ENCODE measurements around the gene PRAMEF14.
"Not testable (repeated sequence)": the region's sequence is repeated elsewhere in the genome, so short reads cannot be mapped to it uniquely, and the experiment has no call there.

The PRAMEF14 gene

DNA sequence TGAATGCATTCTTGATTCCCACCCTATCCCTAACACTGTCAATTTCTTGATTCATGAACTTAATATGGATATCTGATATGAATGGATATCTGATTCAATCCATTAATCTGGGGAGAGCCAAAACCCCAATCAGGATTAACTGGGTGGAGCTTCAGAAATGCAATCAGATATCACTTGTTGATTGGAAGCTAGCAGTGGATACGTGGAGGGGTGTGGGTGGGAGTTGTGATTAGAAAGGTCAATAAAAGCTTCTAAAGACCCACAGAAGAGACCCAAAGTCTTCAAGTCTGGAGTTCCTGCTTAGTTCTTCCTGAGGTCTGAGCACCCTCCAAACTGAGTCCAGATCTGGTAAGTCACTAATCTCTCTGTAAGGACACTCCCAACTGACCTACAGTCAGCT, 43.7 kb downstream of the PRAMEF14 start, which contains the start of gene PRAMEF33:
TSS of gene PRAMEF33 (plus strand) at position 301 of the 400 bp plus-strand sequence. CDS start 2,416 bp downstream, outside the sequence.
- H3K27ac ChIP-seq (ENCODE audit: low read depth, low read length); H3K9ac ChIP-seq (ENCODE audit: low read length); H3K4me2 ChIP-seq (ENCODE audit: low read depth, low read length, poor library complexity, severe bottlenecking); H3K9me2 ChIP-seq (replicated peaks; ENCODE audit: insufficient read depth, low read length); H3K4me3 ChIP-seq (ENCODE audit: insufficient read depth, low read length, poor library complexity, severe bottlenecking); H3K9me3 ChIP-seq (ENCODE audit: insufficient read depth, low read length); H4K20me1 ChIP-seq (ENCODE audit: low read depth, low read length); H3F3A ChIP-seq (ENCODE audit: insufficient read depth); H3K36me3 ChIP-seq (ENCODE audit: low read length); H3K79me2 ChIP-seq (ENCODE audit: insufficient read depth, low read length); H3K27me3 ChIP-seq (ENCODE audit: low read length); H2AFZ ChIP-seq (ENCODE audit: low read depth, low read length, severe bottlenecking): not testable (repeated sequence)

DNA sequence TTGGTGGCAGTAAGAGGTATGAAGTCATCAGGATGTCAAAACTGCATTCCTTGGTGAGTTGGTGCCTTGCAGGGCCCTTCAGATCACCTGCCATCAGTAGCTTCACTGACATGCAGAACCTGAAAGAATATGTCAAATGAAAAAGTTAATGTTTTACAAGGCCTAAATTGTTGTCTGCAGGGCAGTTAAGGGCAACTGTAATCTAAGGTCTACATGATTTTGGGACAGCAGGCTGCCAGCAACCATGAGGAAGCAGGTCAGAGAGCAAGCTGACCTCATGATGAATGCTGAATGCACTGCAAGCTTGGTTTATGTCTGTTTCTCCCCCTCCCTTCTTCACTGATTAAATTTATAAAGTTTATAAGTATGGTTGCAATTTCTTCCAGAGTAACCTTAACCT, 44.7 kb downstream of the PRAMEF14 start:
- H3K9me2 ChIP-seq (replicated peaks; ENCODE audit: insufficient read depth, low read length); H3K9ac ChIP-seq (ENCODE audit: low read length); H2AFZ ChIP-seq (ENCODE audit: low read depth, low read length, severe bottlenecking); H3K79me2 ChIP-seq (ENCODE audit: insufficient read depth, low read length); H3K9me3 ChIP-seq (ENCODE audit: insufficient read depth, low read length); H4K20me1 ChIP-seq (ENCODE audit: low read depth, low read length); H3K36me3 ChIP-seq (ENCODE audit: low read length); H3K27ac ChIP-seq (ENCODE audit: low read depth, low read length); H3K4me3 ChIP-seq (ENCODE audit: insufficient read depth, low read length, poor library complexity, severe bottlenecking); H3K4me2 ChIP-seq (ENCODE audit: low read depth, low read length, poor library complexity, severe bottlenecking); H3K27me3 ChIP-seq (ENCODE audit: low read length); H3F3A ChIP-seq (ENCODE audit: insufficient read depth): not testable (repeated sequence)

DNA sequence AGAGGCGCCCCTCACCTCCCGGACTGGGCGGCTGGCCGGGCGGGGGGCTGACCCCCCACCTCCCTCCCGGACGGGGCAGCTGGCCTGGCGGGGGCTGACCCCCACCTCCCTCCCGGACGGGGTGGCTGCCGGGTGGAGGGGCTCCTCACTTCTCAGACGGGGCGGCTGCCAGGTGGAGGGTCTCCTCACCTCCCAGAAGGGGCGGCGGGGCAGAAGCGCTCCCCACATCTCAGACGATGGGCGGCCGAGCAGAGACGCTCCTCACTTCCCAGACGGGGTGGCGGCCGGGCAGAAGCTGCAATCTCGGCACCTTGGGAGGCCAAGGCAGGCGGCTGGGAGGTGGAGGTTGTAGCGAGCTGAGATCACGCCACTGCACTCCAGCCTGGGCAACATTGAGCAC, 48.2 kb downstream of the PRAMEF14 start:
- H2AFZ ChIP-seq (ENCODE audit: low read depth, low read length, severe bottlenecking); H3K9me2 ChIP-seq (replicated peaks; ENCODE audit: insufficient read depth, low read length); H3K27ac ChIP-seq (ENCODE audit: low read depth, low read length); H4K20me1 ChIP-seq (ENCODE audit: low read depth, low read length); H3K4me2 ChIP-seq (ENCODE audit: low read depth, low read length, poor library complexity, severe bottlenecking); H3K36me3 ChIP-seq (ENCODE audit: low read length); H3K9me3 ChIP-seq (ENCODE audit: insufficient read depth, low read length); H3K9ac ChIP-seq (ENCODE audit: low read length); H3K79me2 ChIP-seq (ENCODE audit: insufficient read depth, low read length); H3K27me3 ChIP-seq (ENCODE audit: low read length); H3F3A ChIP-seq (ENCODE audit: insufficient read depth); H3K4me3 ChIP-seq (ENCODE audit: insufficient read depth, low read length, poor library complexity, severe bottlenecking): not testable (repeated sequence)

DNA sequence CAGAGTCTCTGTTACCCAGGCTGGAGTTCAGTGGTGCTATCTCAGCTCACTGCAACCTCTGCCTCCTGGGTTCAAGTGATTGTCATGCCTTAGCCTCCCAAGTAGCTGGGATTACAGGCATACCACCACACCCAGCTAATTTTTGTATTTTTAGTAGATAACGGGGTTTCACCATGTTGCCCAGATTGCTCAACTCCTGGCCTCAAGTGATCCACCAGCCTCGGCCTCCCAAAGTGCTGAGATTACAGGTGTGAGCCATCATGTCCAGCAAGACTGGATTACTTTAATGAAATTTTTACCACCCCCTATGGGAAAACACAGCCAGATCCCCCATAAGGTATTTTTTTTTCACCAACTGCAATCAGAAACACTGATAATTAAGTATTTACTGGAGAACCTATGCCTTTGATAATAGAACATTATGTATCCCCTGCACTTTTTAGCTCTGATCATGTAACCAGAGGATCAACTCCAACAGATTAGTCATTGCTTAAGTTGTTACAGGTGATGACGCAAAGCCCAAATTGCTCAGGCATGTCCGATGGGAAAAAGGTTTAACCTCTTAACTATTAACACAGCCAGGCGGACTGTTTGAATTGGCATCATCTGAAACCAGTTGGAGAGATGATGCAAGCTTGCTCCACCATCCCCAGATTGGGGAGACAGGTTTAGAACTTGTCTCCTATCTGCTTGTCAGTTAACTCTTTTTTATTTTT, 49.6 kb downstream of the PRAMEF14 start:
- not testable (repeated sequence) for H3K79me2 ChIP-seq (ENCODE audit: insufficient read depth, low read length); H3K9me3 ChIP-seq (ENCODE audit: insufficient read depth, low read length); H3F3A ChIP-seq (ENCODE audit: insufficient read depth); H4K20me1 ChIP-seq (ENCODE audit: low read depth, low read length); H2AFZ ChIP-seq (ENCODE audit: low read depth, low read length, severe bottlenecking); H3K36me3 ChIP-seq (ENCODE audit: low read length); H3K27me3 ChIP-seq (ENCODE audit: low read length); H3K9me2 ChIP-seq (replicated peaks; ENCODE audit: insufficient read depth, low read length); H3K4me2 ChIP-seq (ENCODE audit: low read depth, low read length, poor library complexity, severe bottlenecking); H3K27ac ChIP-seq (ENCODE audit: low read depth, low read length); H3K4me3 ChIP-seq (ENCODE audit: insufficient read depth, low read length, poor library complexity, severe bottlenecking); H3K9ac ChIP-seq (ENCODE audit: low read length)
